Neuronal stem cell (in vitro differentiated cells): ENCODE measurements around the gene ASNS.
"Not testable (repeated sequence)": the region's sequence is repeated elsewhere in the genome, so short reads cannot be mapped to it uniquely, and the experiment has no call there.

Experiments used
- DNase-seq: peaks from one replicate; pipeline ENCODE4 v3.0.0-alpha.2; 2013; ENCODE audit warnings: low spot score
- H2AFZ ChIP-seq: one replicate; pipeline ENCODE4 v1.6.1; 2013; ENCODE audit warnings: mild to moderate bottlenecking, low read length, inconsistent platforms
- H2AK5ac ChIP-seq: 2 replicates; pipeline ENCODE4 v1.6.1; 2013; ENCODE audit warnings: low read depth, mild to moderate bottlenecking, inconsistent platforms, low read length, moderate library complexity, mixed read lengths
- H2BK120ac ChIP-seq: 2 replicates; pipeline ENCODE4 v1.6.1; 2013; ENCODE audit warnings: low read depth, mild to moderate bottlenecking, inconsistent platforms, low read length, moderate library complexity, mixed read lengths
- H2BK12ac ChIP-seq: one replicate; pipeline ENCODE4 v1.6.1; 2013; ENCODE audit warnings: low read length, inconsistent platforms
- H2BK15ac ChIP-seq: 2 replicates; pipeline ENCODE4 v1.6.1; 2013; ENCODE audit warnings: mild to moderate bottlenecking, low read length, inconsistent platforms, mixed read lengths
- H2BK5ac ChIP-seq: one replicate; pipeline ENCODE4 v1.6.1; 2013; ENCODE audit warnings: inconsistent platforms, mild to moderate bottlenecking, low read length, moderate library complexity
- H3K14ac ChIP-seq: one replicate; pipeline ENCODE4 v1.6.1; 2013; ENCODE audit warnings: low read length, inconsistent platforms
- H3K18ac ChIP-seq: 2 replicates; pipeline ENCODE4 v1.6.1; 2013; ENCODE audit warnings: low read length, inconsistent platforms
- H3K23ac ChIP-seq: 2 replicates; pipeline ENCODE4 v1.6.1; 2013; ENCODE audit warnings: low read depth, mild to moderate bottlenecking, mixed read lengths, low read length, inconsistent platforms; ENCODE audit not compliant: poor library complexity
- H3K27ac ChIP-seq: replicated peaks from 3 replicates; pipeline ENCODE4 v1.5.1; 2013; ENCODE audit warnings: low read length, inconsistent platforms
- H3K27me3 ChIP-seq, 3 experiments: 2 replicates each; pipeline ENCODE4 v1.6.1; 2013; ENCODE audit warnings: low read length in 3 of 3, mild to moderate bottlenecking in 2 of 3, inconsistent platforms in 1 of 3, low read depth in 1 of 3, mixed read lengths in 1 of 3, moderate library complexity in 1 of 3; ENCODE audit not compliant: control insufficient read depth in 3 of 3, insufficient read depth in 3 of 3
- H3K36me3 ChIP-seq, 2 donors: replicated peaks in 1 of 2; 2 replicates each; pipeline ENCODE4 v1.6.1; 2013; ENCODE audit warnings: low read length in 2 of 2; ENCODE audit not compliant: control insufficient read depth in 2 of 2, insufficient read depth in 2 of 2
- H3K4ac ChIP-seq: 2 replicates; pipeline ENCODE4 v1.6.1; 2013; ENCODE audit warnings: inconsistent platforms, mild to moderate bottlenecking, low read length, moderate library complexity
- H3K4me1 ChIP-seq, 2 donors: 1 replicate in 1 of 2; 2 replicates in 1 of 2; pipeline ENCODE4 v1.6.1; 2013; ENCODE audit warnings: low read length in 2 of 2, low read depth in 1 of 2; ENCODE audit not compliant: control insufficient read depth in 2 of 2, insufficient read depth in 1 of 2
- H3K4me2 ChIP-seq: one replicate; pipeline ENCODE4 v1.6.1; 2013; ENCODE audit warnings: mild to moderate bottlenecking, low read length, inconsistent platforms; ENCODE audit not compliant: insufficient read depth, poor library complexity, severe bottlenecking
- H3K4me3 ChIP-seq, 2 donors: 2 replicates each; pipeline ENCODE4 v1.5.1; 2013; ENCODE audit warnings: low read length in 2 of 2, mild to moderate bottlenecking in 2 of 2, inconsistent platforms in 1 of 2, moderate library complexity in 1 of 2
- H3K79me1 ChIP-seq: one replicate; pipeline ENCODE4 v1.6.1; 2013; ENCODE audit warnings: low read depth, mild to moderate bottlenecking, inconsistent platforms, low read length, moderate library complexity
- H3K9ac ChIP-seq: one replicate; pipeline ENCODE4 v1.6.1; 2013; ENCODE audit warnings: mild to moderate bottlenecking, low read depth, low read length, inconsistent platforms; ENCODE audit not compliant: poor library complexity
- H3K9me3 ChIP-seq, 2 donors: replicated peaks in 1 of 2; 2 replicates each; pipeline versions ENCODE3 to v1.6.1; 2013; ENCODE audit warnings: low read length in 2 of 2, mild to moderate bottlenecking in 2 of 2, inconsistent platforms in 1 of 2, low read depth in 1 of 2, mixed read lengths in 1 of 2, moderate library complexity in 1 of 2; ENCODE audit not compliant: control insufficient read depth in 2 of 2, insufficient read depth in 1 of 2
- H4K8ac ChIP-seq: one replicate; pipeline ENCODE4 v1.6.1; 2013; ENCODE audit warnings: low read depth, mild to moderate bottlenecking, inconsistent platforms, low read length, moderate library complexity
- H4K91ac ChIP-seq: one replicate; pipeline ENCODE4 v1.6.1; 2013; ENCODE audit warnings: low read length, low read depth, mild to moderate bottlenecking, inconsistent platforms; ENCODE audit not compliant: poor library complexity
- WGBS, 2 donors: extraction: QIAGEN DNeasy Blood & Tissue Kit; methylation state at CpG; one replicate each; pipeline ENCODE4 v1.1.7; 2013; ENCODE audit warnings: missing lambda C conversion rate in 2 of 2, mixed read lengths in 1 of 2; ENCODE audit not compliant: insufficient read length in 2 of 2, insufficient replicate concordance in 1 of 2; ENCODE audit errors: extremely low coverage in 2 of 2; 5-methylcytosine and 5-hydroxymethylcytosine counted together

ASNS gene

DNA sequence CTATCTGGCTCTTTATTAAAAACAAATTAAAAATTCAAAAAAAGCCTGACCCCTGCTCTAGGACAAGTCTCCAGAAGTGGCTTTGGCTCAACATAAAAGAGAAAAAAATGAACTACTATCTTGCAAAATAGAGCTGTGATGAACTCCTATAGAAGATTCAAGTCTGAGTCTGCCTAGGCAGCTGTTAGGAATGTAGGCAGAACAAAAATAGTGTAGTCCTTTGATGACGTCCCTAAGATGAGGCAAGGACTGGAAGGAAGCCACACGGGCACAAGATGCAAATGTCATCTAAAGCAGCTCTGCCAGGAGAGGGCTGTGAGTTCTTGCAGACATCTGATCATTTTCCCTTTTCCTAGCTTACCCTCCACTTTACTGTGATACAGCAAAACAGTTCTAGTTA is 20.5 kb downstream of the ASNS start:
- no peak for DNase-seq
- Histone ChIP-seq H3K27me3 (no peaks in the 10 kb centered on the region), H3K36me3 (peaks cover 4 to 55% of the 10 kb centered on the region in 2 donors), H2BK120ac (no peak overlapping the region), H3K23ac (no peak overlapping the region), H3K4me3 (no peak overlapping the region), H4K91ac (no peak overlapping the region), H3K4me2 (no peak overlapping the region), H3K79me1 (no peaks in the 10 kb centered on the region), H2BK12ac (no peak overlapping the region), H3K27ac (no peak overlapping the region), H3K4ac (no peak overlapping the region), H2BK5ac (no peak overlapping the region), H2BK15ac (no peak overlapping the region), H3K18ac (no peak overlapping the region), H3K14ac (no peak overlapping the region), H4K8ac (no peak overlapping the region), H2AFZ (no peak overlapping the region), H2AK5ac (no peak overlapping the region), H3K9me3 (no peaks in the 10 kb centered on the region), H3K9ac (no peak overlapping the region), H3K4me1 (no peaks in the 10 kb centered on the region)
- no CpG with 5 or more reads among the region's 2 CpGs for WGBS, 2 donors

DNA sequence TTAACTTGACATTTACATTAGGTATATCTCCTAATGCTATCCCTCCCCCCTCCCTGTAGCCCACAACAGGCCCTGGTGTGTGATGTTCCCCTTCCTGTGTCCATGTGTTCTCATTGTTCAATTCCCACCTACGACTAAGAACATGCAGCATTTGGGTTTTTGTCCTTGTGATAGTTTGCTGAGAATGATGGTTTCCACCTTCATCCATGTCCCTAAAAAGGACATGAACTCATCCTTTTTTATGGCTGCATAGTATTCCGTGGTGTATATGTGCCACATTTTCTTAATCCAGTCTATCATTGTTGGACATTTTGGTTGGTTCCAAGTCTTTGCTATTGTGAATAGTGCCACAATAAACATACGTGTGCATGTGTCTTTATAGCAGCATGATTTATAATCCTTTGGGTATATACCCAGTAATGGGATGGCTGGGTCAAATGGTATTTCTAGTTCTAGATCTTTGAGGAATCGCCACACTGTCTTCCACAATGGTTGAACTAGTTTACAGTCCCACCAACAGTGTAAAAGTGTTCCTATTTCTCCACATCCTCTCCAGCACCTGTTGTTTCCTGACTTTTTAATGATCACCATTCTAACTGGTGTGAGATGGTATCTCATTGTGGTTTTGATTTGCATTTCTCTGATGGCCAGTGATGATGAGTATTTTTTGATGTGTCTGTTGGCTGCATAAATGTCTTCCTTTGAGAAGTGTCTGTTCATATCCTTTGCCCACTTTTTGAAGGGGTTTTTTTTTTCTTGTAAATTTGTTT is 21.8 kb downstream of the ASNS start:
- H4K91ac ChIP-seq, H3K79me1 ChIP-seq, H3K4me2 ChIP-seq, H2BK15ac ChIP-seq, H3K14ac ChIP-seq, H2AK5ac ChIP-seq, H3K4me1 ChIP-seq, H2BK120ac ChIP-seq, H3K27ac ChIP-seq, H3K4ac ChIP-seq, H3K27me3 ChIP-seq, H3K23ac ChIP-seq, H2AFZ ChIP-seq, H2BK12ac ChIP-seq, H3K9ac ChIP-seq, H2BK5ac ChIP-seq, DNase-seq, H3K9me3 ChIP-seq, H4K8ac ChIP-seq, H3K4me3 ChIP-seq, H3K18ac ChIP-seq: not testable (repeated sequence)
- peaks cover 4 to 42% of the 10 kb centered on the region in 2 donors for H3K36me3 ChIP-seq
- WGBS, 2 donors, result no CpG with 5 or more reads among the region's 4 CpGs

DNA sequence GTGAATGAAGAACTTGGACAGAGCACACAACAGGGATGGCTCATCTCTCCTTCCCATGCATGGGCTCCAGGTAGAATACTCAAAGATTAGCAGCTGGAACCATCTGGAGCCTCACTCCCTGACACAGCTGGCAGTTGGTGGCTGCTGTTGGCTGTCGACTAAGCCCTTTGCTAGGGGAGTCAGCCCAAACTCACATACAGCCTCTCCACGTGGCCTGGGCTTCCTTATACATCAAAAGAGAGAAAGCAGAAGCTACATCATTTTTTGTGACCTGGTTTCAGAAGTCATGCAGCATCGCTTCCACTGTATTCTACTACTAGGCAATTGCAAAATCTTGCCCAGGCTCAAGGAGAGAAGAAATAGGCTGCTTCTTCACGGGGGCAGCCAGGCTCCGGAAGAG is 24.4 kb downstream of the ASNS start:
- Histone ChIP-seq H3K14ac (no peak overlapping the region), H3K9ac (no peak overlapping the region), H3K79me1 (peaks cover 3% of the 10 kb centered on the region), H3K27me3 (no peaks in the 10 kb centered on the region), H3K4me1 (no peaks in the 10 kb centered on the region), H2AK5ac (no peak overlapping the region), H3K23ac (no peak overlapping the region), H3K27ac (no peak overlapping the region), H3K4me3 (no peak overlapping the region), H3K4me2 (no peak overlapping the region), H3K18ac (no peak overlapping the region), H2BK15ac (no peak overlapping the region), H2BK12ac (no peak overlapping the region), H4K91ac (no peak overlapping the region), H2BK120ac (no peak overlapping the region), H3K9me3 (peaks cover 0 to 4% of the 10 kb centered on the region in 2 donors), H3K36me3 (peaks cover 3 to 16% of the 10 kb centered on the region in 2 donors), H3K4ac (no peak overlapping the region), H2AFZ (no peak overlapping the region), H2BK5ac (no peak overlapping the region), H4K8ac (no peak overlapping the region)
- no CpG with 5 or more reads among the region's 5 CpGs for WGBS, 2 donors
- DNase-seq, result no peak

DNA sequence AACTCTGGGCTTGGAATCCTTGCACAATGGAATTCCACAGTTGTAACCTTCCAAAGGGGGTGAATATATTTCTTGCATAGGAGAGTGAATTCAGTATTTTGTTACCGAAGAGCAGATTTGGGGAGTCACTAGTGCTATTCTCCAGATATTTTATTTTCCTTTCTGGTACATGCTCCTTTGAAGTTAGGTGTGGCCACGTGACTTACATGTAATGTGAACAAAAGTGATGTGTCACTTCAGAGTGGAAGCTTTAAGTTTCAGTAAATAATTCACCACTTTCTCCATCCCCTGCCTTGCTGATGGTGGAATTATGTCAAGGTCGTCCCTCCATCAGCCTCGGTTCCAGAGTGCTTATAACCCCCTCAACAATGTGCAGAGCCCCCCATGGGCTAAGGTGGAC is 25.3 kb downstream of the ASNS start:
- Histone ChIP-seq H3K4me3 (no peak overlapping the region), H3K27ac (no peak overlapping the region), H2AK5ac (no peak overlapping the region), H3K27me3 (no peaks in the 10 kb centered on the region), H3K4me2 (no peak overlapping the region), H3K14ac (no peak overlapping the region), H2BK15ac (no peak overlapping the region), H3K23ac (no peak overlapping the region), H2AFZ (no peak overlapping the region), H2BK12ac (no peak overlapping the region), H3K9me3 (peaks cover 0 to 4% of the 10 kb centered on the region in 2 donors), H2BK5ac (no peak overlapping the region), H4K91ac (no peak overlapping the region), H3K4ac (no peak overlapping the region), H4K8ac (no peak overlapping the region), H3K4me1 (no peaks in the 10 kb centered on the region), H2BK120ac (no peak overlapping the region), H3K18ac (no peak overlapping the region), H3K36me3 (peaks cover 3 to 8% of the 10 kb centered on the region in 2 donors), H3K9ac (no peak overlapping the region), H3K79me1 (peaks cover 3% of the 10 kb centered on the region)
- no CpG with 5 or more reads among the region's 4 CpGs for WGBS, 2 donors
- DNase-seq, result no peak
